IMR-90 (cell line): ENCODE measurements around the gene ASMTL. TPM values are rescaled to one million over a fixed set of nuclear protein-coding genes. Genes with fewer than 3 reads are reported as not detected.

Experiments used
- ATAC-seq: fragments of 200-7000 bp; cut with Tn5 transposase; 2 replicates; pipeline ENCODE4 v1.9.1; 2020; ENCODE audit warnings: low read depth, mild to moderate bottlenecking, moderate library complexity
- BruUV-seq: library from RNA; stranded (reverse); fragments of 400-500 nt; replicated peaks from 2 replicates; lab custom pipeline; 2021; lab: Mats Ljungman, UMichigan
- CTCF ChIA-PET: fragments of 300-600 bp; formaldehyde crosslinking; extraction: SDS; loops from one replicate; lab custom pipeline; 2021; ENCODE audit warnings: antibody characterized with exemption; lab: Yijun Ruan, JAX
- POLR2A ChIA-PET: fragments of 300-600 bp; sonication (Branson Sonifier 250); formaldehyde crosslinking; loops from one replicate; lab custom pipeline; 2022; ENCODE audit warnings: antibody characterized with exemption; ENCODE audit not compliant: unreplicated experiment; lab: Charles Lee
- DNase-seq: peaks from one replicate; pipeline ENCODE4 v3.0.0; 2013
- H2AFZ ChIP-seq: replicated peaks from 2 replicates; pipeline ENCODE3; 2013; ENCODE audit warnings: low read length, mild to moderate bottlenecking; ENCODE audit not compliant: poor library complexity
- H2AK5ac ChIP-seq: 2 replicates; pipeline ENCODE4 v1.6.1; 2013; ENCODE audit warnings: low read depth, low read length, inconsistent platforms
- H2AK9ac ChIP-seq: replicated peaks from 2 replicates; pipeline ENCODE3; 2013; ENCODE audit warnings: mild to moderate bottlenecking, low read depth, low read length, moderate library complexity; ENCODE audit not compliant: poor library complexity
- H2BK120ac ChIP-seq: 2 replicates; pipeline ENCODE4 v1.6.1; 2013; ENCODE audit warnings: low read depth, low read length, inconsistent platforms
- H2BK15ac ChIP-seq: 3 replicates; pipeline ENCODE4 v1.6.1; 2013; ENCODE audit warnings: low read depth, low read length, inconsistent platforms
- H2BK20ac ChIP-seq: 2 replicates; pipeline ENCODE4 v1.6.1; 2013; ENCODE audit warnings: low read depth, mild to moderate bottlenecking, inconsistent platforms, low read length, moderate library complexity
- H2BK5ac ChIP-seq: 2 replicates; pipeline ENCODE4 v1.6.1; 2013; ENCODE audit warnings: mild to moderate bottlenecking, low read depth, low read length, inconsistent platforms; ENCODE audit not compliant: poor library complexity, severe bottlenecking
- H3K14ac ChIP-seq: replicated peaks from 2 replicates; pipeline ENCODE4 v1.6.1; 2013; ENCODE audit warnings: low read depth, low read length, inconsistent platforms
- H3K18ac ChIP-seq: 2 replicates; pipeline ENCODE4 v1.6.1; 2013; ENCODE audit warnings: low read depth, low read length, control low read depth
- H3K23ac ChIP-seq: 2 replicates; pipeline ENCODE4 v1.6.1; 2013; ENCODE audit warnings: low read depth, low read length, inconsistent platforms
- H3K27ac ChIP-seq: 2 replicates; pipeline ENCODE4 v1.5.1; 2013; ENCODE audit warnings: mild to moderate bottlenecking, control low read depth, low read length; ENCODE audit not compliant: insufficient read depth
- H3K27me3 ChIP-seq: 2 replicates; pipeline ENCODE4 v1.6.1; 2013; ENCODE audit warnings: low read length; ENCODE audit not compliant: control insufficient read depth, insufficient read depth
- H3K36me3 ChIP-seq: 2 replicates; pipeline ENCODE4 v1.6.1; 2013; ENCODE audit warnings: low read length, mixed read lengths; ENCODE audit not compliant: control insufficient read depth, insufficient read depth
- H3K4ac ChIP-seq: 2 replicates; pipeline ENCODE4 v1.6.1; 2013; ENCODE audit warnings: low read depth, low read length, inconsistent platforms
- H3K4me1 ChIP-seq: 2 replicates; pipeline ENCODE4 v1.6.1; 2013; ENCODE audit warnings: low read length, mixed read lengths; ENCODE audit not compliant: control insufficient read depth, insufficient read depth
- H3K4me2 ChIP-seq: 2 replicates; pipeline ENCODE4 v1.6.1; 2013; ENCODE audit warnings: low read depth, mild to moderate bottlenecking, control low read depth, low read length, moderate library complexity
- H3K4me3 ChIP-seq: 2 replicates; pipeline ENCODE4 v1.5.1; 2013; ENCODE audit warnings: low read depth, mild to moderate bottlenecking, control low read depth, low read length, moderate library complexity; ENCODE audit not compliant: insufficient read depth
- H3K56ac ChIP-seq: 2 replicates; pipeline ENCODE4 v1.6.1; 2013; ENCODE audit warnings: low read length, inconsistent platforms; ENCODE audit not compliant: insufficient read depth; ENCODE audit errors: extremely low read depth
- H3K79me1 ChIP-seq, 2 experiments: 2 replicates each; pipeline ENCODE4 v1.6.1; 2013; ENCODE audit warnings: low read length in 2 of 2, inconsistent platforms in 1 of 2, low read depth in 1 of 2
- H3K9ac ChIP-seq: 2 replicates; pipeline ENCODE4 v1.6.1; 2013; ENCODE audit warnings: low read depth, low read length, control low read depth
- H3K9me1 ChIP-seq: 2 replicates; pipeline ENCODE4 v1.6.1; 2013; ENCODE audit warnings: low read length, inconsistent platforms; ENCODE audit not compliant: insufficient read depth
- H3K9me3 ChIP-seq: 2 replicates; pipeline ENCODE4 v1.6.1; 2013; ENCODE audit warnings: low read length; ENCODE audit not compliant: control insufficient read depth, insufficient read depth
- H4K20me1 ChIP-seq: 2 replicates; pipeline ENCODE4 v1.6.1; 2013; ENCODE audit warnings: low read length, inconsistent platforms; ENCODE audit not compliant: insufficient read depth
- H4K5ac ChIP-seq: 2 replicates; pipeline ENCODE4 v1.6.1; 2013; ENCODE audit warnings: mild to moderate bottlenecking, low read depth, low read length, control low read depth
- H4K8ac ChIP-seq, 2 experiments: 2 replicates each; pipeline ENCODE4 v1.6.1; 2013; ENCODE audit warnings: low read depth in 2 of 2, low read length in 2 of 2, control low read depth in 1 of 2, inconsistent platforms in 1 of 2
- H4K91ac ChIP-seq: 2 replicates; pipeline ENCODE4 v1.6.1; 2013; ENCODE audit warnings: low read depth, low read length, inconsistent platforms; ENCODE audit not compliant: insufficient read depth
- MXI1 ChIP-seq: IDR thresholded peaks from 2 replicates; pipeline ENCODE4 v1.6.1; 2012; ENCODE audit warnings: low read depth, mild to moderate bottlenecking, low read length, moderate library complexity, borderline replicate concordance
- RCOR1 ChIP-seq: IDR thresholded peaks from 2 replicates; pipeline ENCODE4 v1.6.1; 2012; ENCODE audit warnings: mild to moderate bottlenecking, low read length, improper control_type of control experiment; ENCODE audit not compliant: insufficient replicate concordance
- WGBS, 2 experiments: methylation state at CpG; one replicate each; pipeline versions ENCODE4 v1.1.5 to v1.1.7; 2013; ENCODE audit warnings: missing lambda C conversion rate in 2 of 2; ENCODE audit not compliant: insufficient read length in 1 of 2; ENCODE audit errors: extremely low coverage in 2 of 2; 5-methylcytosine and 5-hydroxymethylcytosine counted together
- dilution Hi-C: fragments of 300-500 bp; cut with HindIII; formaldehyde crosslinking; loops from one replicate; pipeline ENCODE4 v1.14.3; 2018; ENCODE audit warnings: low sequenced_read_pairs; ENCODE audit not compliant: unreplicated experiment
- in situ Hi-C: fragments of 300-500 bp; cut with MboI; formaldehyde crosslinking; loops from 3 replicates; pipeline ENCODE4 v1.14.3; 2019; ENCODE audit warnings: low sequenced_read_pairs, inconsistent platforms, mixed read lengths
- intact Hi-C: fragments of 100-400 bp; cut with micrococcal nuclease; formaldehyde crosslinking; loops from 2 replicates; pipeline ENCODE4 v1.10.0; 2022
- polyA plus RNA-seq, 3 experiments: library from polyadenylated mRNA; depleted of rRNA; stranded (reverse); fragments of >200 nt; gene quantifications; 2 replicates each; pipeline ENCODE4 v1.2.3, GENCODE V29; 2012; ENCODE audit warnings: low replicate concordance in 1 of 3
- total RNA-seq: library from RNA; depleted of rRNA; stranded (reverse); fragments of >200 nt; gene quantifications from 2 replicates; pipeline ENCODE4 v1.2.3, GENCODE V29; 2012

ASMTL gene
- total and polyA plus RNA-seq, 2 of the 4 experiments (the other 2 are of a cell fraction): 13.4 to 33.4 TPM

GRCh38 chrX:1434871-1435240 lies 17.9 kb downstream of the ASMTL start:
- Histone ChIP-seq H4K8ac (no peak overlapping the region), H2BK120ac (no peak overlapping the region), H2BK20ac (no peak overlapping the region), H3K9ac (no peak overlapping the region), H3K9me1 (no peaks in the 10 kb centered on the region; the same call in 1 of the 2 replicates), H3K4ac (no peak overlapping the region), H4K91ac (no peak overlapping the region), H4K20me1 (no peaks in the 10 kb centered on the region; the same call in 1 of the 2 replicates), H3K14ac (no peak overlapping the region), H3K4me1 (no peaks in the 10 kb centered on the region), H3K27me3 (no peaks in the 10 kb centered on the region), H3K27ac (no peak overlapping the region), H3K79me1 (no peaks in the 10 kb centered on the region), H3K18ac (no peak overlapping the region), H4K5ac (no peak overlapping the region), H3K36me3 (peaks cover 34% of the 10 kb centered on the region), H2BK15ac (no peak overlapping the region), H2AFZ (no peak overlapping the region), H2BK5ac (no peak overlapping the region), H3K56ac (no peak overlapping the region), H3K9me3 (no peaks in the 10 kb centered on the region), H2AK9ac (no peak overlapping the region), H3K23ac (no peak overlapping the region), H2AK5ac (no peak overlapping the region), H3K4me3 (no peak overlapping the region), H3K4me2 (no peak overlapping the region)
- ATAC-seq (no peak), DNase-seq (no peak)
- no TSS peak for BruUV-seq
- 94% methylated on average over 16 of the region's 22 CpGs; no CpG with 5 or more reads in 1 of the 2 experiments for WGBS, 2 experiments
- in situ Hi-C loops (no loop called here), dilution Hi-C loops (no loop called here), intact Hi-C loops (no loop called here)
- ChIA-PET POLR2A (no interaction called here), CTCF (no interaction called here)
- TF ChIP-seq MXI1 (no peak), RCOR1 (no peak)
